NB4 (cell line): ENCODE data around the gene KIF6.

Experiments used
- CTCF ChIP-seq: IDR thresholded peaks from one replicate; pipeline ENCODE4 v1.5.1; 2012; ENCODE audit warnings: low read depth, low read length
- POLR2A ChIP-seq: IDR thresholded peaks from 2 replicates; pipeline ENCODE4 v1.6.1; 2011; ENCODE audit warnings: mild to moderate bottlenecking; ENCODE audit not compliant: insufficient read length; ENCODE audit errors: extremely low read depth

- TF ChIP-seq CTCF (no peak), POLR2A (no peak)
These were observed 131.6 kb downstream of the KIF6 start for GRCh38 chr6:39593646-39594045.
